NCI-H526 treated with DMSO at 0.1 percent for 48 hours (cell line): ENCODE data around the gene POFUT1.
"Not testable (repeated sequence)": the region's sequence is repeated elsewhere in the genome, so short reads cannot be mapped to it uniquely, and the experiment has no call there.

Experiments
- DNase-seq: peaks from one replicate; lab custom pipeline; 2025; lab: John Stamatoyannopoulos, UW

Gene POFUT1

GRCh38 chr20:32189123-32189410, 18.6 kb upstream of the POFUT1 start:
- no peak for DNase-seq

GRCh38 chr20:32189691-32190615, 17.7 kb upstream of the POFUT1 start:
- peak; percentile 64 for DNase-seq

- DNase-seq, result peak; percentile 64
Observed at GRCh38 chr20:32190616-32191415, 16.9 kb upstream of the POFUT1 start.

- no peak for DNase-seq
Observed at GRCh38 chr20:32191422-32191821, 16.3 kb upstream of the POFUT1 start.

- no peak for DNase-seq
Observed at GRCh38 chr20:32191873-32192272, 15.8 kb upstream of the POFUT1 start.

- no peak for DNase-seq
Observed at GRCh38 chr20:32192698-32193097, 15.0 kb upstream of the POFUT1 start.

GRCh38 chr20:32193336-32193735, 14.3 kb upstream of the POFUT1 start:
- not testable (repeated sequence) for DNase-seq

- no peak for DNase-seq
Observed at GRCh38 chr20:32193996-32194395, 13.7 kb upstream of the POFUT1 start.

- no peak for DNase-seq
Observed at GRCh38 chr20:32195581-32195980, 12.1 kb upstream of the POFUT1 start.

GRCh38 chr20:32196613-32197012, 11.1 kb upstream of the POFUT1 start:
- not testable (repeated sequence) for DNase-seq

- DNase-seq, result not testable (repeated sequence)
Observed at GRCh38 chr20:32197136-32197535, 10.5 kb upstream of the POFUT1 start.

GRCh38 chr20:32199006-32199405, 8.7 kb upstream of the POFUT1 start:
- DNase-seq, result no peak

- no peak for DNase-seq
Observed at GRCh38 chr20:32201296-32201976, 6.2 kb upstream of the POFUT1 start.

GRCh38 chr20:32201977-32202363, 5.7 kb upstream of the POFUT1 start:
- no peak for DNase-seq

GRCh38 chr20:32203356-32204204, 4.1 kb upstream of the POFUT1 start:
- DNase-seq, result no peak

GRCh38 chr20:32204205-32205109, 3.2 kb upstream of the POFUT1 start:
- no peak for DNase-seq

- no peak for DNase-seq
Observed at GRCh38 chr20:32205110-32205842, 2.4 kb upstream of the POFUT1 start.

GRCh38 chr20:32205843-32206759, 1.6 kb upstream of the POFUT1 start:
- no peak for DNase-seq
